Spleen (tissue), 7 donors: ENCODE results near the gene CD9.

ENCODE experiments used
- POLR2A ChIP-seq, 3 donors: fragments of 450-650 bp; IDR thresholded peaks; one replicate each; pipeline ENCODE4 v1.5.1; 2017; ENCODE audit warnings: antibody characterized with exemption in 3 of 3, mild to moderate bottlenecking in 1 of 3
- POLR2AphosphoS5 ChIP-seq, 3 donors: sonication (generic); formaldehyde crosslinking; IDR thresholded peaks; one replicate each; pipeline ENCODE4 v1.5.1; 2017; ENCODE audit warnings: antibody characterized with exemption in 3 of 3
- TF ChIP-seq, protein P1 (sequence below), 11 experiments: fragments of 200-600 bp in 7 of 11; fragments of 450-650 bp in 4 of 11; sonication (generic) in 4 of 11; IDR thresholded peaks in 8 of 11; conservative IDR thresholded peaks in 3 of 11; 1 replicate in 7 of 11; 2 replicates in 4 of 11; pipeline versions ENCODE4 v1.4.0 to v1.8.0; 2016 to 2021; ENCODE audit warnings: antibody characterized with exemption in 11 of 11, inconsistent platforms in 4 of 11, mild to moderate bottlenecking in 1 of 11
- donor health status: DM: no; HTN: no; CAD: no; lungs with moderate emphysema.
- donor health status: DM: no; HTN: no; CAD: no.
- donor health status: DM: no; HTN: no; CAD: no.

DNA sequence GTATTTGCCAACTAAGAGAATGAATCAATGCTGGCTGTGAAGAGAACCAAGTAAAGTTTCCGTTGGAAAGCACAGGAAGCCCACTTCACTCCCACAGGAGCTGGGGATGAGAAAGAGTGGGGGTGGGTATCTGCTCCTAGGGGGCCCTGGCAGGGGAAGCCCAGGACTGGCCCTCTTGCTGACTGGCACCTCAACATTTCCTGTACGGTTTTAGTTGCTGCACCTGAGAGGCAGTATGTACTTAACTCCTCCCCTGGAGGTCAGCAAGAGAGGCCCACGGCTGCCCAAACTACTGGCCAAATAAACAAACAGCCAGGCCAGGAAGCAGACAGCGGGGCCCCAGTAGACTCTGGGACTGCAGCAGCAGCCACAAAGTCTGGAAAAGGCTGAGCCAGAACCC, 41.9 kb upstream of the CD9 start:
- TF ChIP-seq, protein P1, sequence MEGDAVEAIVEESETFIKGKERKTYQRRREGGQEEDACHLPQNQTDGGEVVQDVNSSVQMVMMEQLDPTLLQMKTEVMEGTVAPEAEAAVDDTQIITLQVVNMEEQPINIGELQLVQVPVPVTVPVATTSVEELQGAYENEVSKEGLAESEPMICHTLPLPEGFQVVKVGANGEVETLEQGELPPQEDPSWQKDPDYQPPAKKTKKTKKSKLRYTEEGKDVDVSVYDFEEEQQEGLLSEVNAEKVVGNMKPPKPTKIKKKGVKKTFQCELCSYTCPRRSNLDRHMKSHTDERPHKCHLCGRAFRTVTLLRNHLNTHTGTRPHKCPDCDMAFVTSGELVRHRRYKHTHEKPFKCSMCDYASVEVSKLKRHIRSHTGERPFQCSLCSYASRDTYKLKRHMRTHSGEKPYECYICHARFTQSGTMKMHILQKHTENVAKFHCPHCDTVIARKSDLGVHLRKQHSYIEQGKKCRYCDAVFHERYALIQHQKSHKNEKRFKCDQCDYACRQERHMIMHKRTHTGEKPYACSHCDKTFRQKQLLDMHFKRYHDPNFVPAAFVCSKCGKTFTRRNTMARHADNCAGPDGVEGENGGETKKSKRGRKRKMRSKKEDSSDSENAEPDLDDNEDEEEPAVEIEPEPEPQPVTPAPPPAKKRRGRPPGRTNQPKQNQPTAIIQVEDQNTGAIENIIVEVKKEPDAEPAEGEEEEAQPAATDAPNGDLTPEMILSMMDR (IDR thresholded peaks at IDR 0.05 in 8 of 11, conservative IDR thresholded peaks at IDR 0.05 in 3 of 11) = no peak
- no peak for TF ChIP-seq POLR2A (IDR thresholded peaks at IDR 0.05)
- no peak for TF ChIP-seq POLR2AphosphoS5 (IDR thresholded peaks at IDR 0.05)
